ENCODE data around the gene TBC1D12.

Gene TBC1D12

GRCh38 chr10:94407668-94408067, 5.3 kb downstream of the TBC1D12 start:
- no peak for DNase-seq (ENCODE audit: low read depth)

GRCh38 chr10:94409021-94409657, 6.8 kb downstream of the TBC1D12 start:
- no peak for DNase-seq (ENCODE audit: low read depth)

DNA sequence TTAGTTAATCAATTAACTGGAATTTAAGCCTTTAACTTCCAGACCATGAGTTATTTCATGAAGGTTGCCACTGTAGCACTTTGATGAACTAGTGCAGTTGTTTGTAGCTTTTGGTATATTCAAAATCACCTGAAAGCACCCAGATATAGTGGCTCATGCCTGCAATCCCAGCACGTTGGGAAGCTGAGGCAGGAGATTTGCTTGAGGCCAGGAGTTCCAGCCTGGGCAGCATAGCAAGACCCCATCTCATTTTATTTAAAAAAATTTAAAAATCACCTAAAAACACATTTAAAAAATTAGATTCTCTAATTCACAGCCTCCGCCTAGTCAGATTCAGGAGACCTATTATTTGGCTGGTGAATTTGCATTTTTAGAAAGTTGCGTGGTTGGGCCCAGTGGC, 9.0 kb downstream of the TBC1D12 start:
- DNase-seq (ENCODE audit: low read depth) = no peak

DNA sequence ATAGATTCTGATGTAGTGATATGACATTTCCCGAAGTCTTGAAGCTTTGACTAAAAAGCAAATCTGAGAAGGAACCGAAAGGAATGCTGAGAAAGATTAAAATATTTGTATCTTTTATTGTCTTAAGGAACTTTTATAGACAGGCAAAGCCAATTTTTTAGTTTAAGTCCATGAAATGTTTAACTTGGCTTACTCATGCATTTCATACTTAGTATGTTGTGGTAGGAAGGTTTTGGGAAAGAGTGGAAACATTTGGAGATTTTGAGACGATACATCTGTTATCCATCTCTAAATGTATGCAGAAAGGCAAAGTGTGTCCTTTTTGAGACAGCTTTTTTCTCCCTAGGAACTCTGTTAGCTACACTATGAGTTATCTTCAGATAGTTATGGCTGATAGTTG, 10.1 kb downstream of the TBC1D12 start:
- peak; percentile 54 for DNase-seq (ENCODE audit: low read depth)

DNA sequence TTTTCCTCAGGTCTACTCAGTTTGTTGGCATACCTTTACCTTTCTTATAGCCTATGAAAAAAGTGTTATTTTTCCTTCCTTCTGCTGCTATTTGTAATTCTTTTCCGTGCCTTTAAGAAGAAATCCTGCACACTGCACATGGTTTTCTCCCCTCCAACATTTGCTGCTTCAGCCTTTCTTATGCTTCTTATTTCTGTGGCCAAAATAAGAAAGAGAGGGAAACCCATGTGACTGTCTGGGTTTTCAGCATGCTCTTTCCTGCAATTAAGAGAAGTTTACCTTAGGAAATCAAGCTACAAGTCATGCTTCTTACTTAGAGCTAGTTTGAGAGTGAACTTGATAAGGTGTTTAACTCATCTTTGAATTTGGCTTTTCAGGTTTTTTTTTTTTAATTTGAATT, 11.0 kb downstream of the TBC1D12 start:
- DNase-seq (ENCODE audit: low read depth) = no peak

DNA sequence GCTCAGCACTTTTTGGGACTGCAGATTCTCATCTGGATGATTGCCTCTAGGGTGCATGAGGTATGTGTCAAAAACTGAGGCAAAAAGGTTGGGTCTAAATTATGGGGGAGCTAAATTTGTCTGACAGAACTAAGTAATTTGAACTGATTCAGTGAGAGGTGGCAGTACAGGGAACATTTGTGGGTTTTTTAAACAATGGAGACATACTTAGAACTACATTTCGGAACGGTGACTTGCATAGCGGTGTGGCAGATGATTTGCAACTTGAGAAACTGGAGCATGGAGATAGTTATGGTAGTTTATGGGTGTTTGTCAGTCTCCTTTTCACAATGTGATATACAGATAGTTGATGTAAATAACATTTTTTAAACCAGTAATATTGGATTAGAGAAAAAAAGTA, 14.6 kb downstream of the TBC1D12 start:
- no peak for DNase-seq (ENCODE audit: low read depth)

GRCh38 chr10:94417321-94417720, 15.0 kb downstream of the TBC1D12 start:
- no peak for DNase-seq (ENCODE audit: low read depth)

- DNase-seq (ENCODE audit: low read depth) = no peak
Observed at GRCh38 chr10:94420516-94420915, 18.2 kb downstream of the TBC1D12 start.

DNA sequence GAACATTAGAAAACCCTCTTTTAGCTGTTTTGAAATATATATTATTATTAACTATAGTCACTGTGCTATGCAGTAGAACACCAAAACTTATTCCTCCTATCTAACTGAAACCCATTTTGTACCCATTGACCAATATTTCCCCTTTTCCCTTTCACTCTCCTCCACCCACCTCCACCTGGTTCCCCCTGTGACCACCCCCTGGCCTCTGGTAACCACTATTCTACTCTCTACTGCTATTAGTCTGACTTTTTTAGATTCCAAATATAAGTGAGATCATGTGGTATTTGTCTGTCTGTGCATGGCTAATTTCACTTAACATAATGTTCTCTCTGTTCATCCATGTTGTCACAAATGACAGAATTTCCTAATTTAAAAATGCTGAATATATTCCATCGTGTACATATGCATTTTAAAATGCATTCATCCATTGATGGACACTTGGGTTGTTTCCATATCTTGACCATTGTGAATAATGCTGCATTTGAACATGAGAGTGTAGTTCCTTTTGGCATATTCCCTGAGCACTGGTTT, 18.7 kb downstream of the TBC1D12 start:
- DNase-seq (ENCODE audit: low read depth) = no peak

DNA sequence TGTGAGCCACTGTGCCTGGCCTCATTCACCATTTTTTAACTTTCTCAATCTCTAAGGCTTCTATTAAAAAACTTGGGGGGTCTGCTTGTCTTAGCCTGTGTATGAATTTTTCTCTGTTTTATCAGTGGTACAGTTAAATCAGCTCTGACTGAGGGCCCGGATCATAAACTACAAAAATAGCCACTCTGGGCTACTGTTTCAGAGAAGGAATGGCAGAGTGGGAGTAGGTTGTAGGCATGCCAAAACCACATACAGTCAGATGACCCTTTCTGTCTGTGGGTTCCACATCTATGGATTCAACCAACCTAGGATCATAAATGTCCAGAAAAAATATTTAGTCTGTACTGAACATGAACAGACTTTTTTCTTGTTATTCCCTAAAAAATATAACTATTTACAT, 21.3 kb downstream of the TBC1D12 start:
- no peak for DNase-seq (ENCODE audit: low read depth)

DNA sequence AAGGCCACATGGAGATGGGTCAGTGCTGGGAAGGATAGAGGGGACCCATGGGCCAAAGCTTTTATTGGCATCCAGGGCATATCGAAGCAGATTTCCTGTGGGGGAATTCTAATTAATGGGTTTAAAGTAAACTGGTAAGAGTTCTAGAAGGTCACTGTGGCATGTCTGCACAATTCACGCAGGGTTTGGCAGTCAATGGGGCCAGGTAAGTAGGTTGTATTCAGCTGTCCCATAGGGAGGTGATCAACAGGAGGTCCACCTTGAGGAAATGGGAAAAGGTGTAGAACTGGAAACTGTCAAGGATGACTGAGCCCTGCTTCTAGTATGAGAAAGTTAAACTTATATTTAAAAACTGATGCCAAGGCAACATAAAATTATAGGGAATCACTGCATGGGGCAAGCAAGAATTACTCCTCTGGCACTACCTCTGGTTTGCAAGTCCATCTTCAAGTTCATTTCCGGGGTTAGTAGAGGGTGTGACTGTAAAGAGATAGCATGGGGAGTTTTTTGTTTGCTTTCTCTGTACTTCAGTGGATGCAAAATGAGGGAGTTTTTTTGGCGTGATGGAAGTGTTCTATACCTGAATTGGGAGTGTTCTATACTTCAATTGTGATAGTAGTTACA, 22.5 kb downstream of the TBC1D12 start:
- DNase-seq (ENCODE audit: low read depth) = no peak

DNA sequence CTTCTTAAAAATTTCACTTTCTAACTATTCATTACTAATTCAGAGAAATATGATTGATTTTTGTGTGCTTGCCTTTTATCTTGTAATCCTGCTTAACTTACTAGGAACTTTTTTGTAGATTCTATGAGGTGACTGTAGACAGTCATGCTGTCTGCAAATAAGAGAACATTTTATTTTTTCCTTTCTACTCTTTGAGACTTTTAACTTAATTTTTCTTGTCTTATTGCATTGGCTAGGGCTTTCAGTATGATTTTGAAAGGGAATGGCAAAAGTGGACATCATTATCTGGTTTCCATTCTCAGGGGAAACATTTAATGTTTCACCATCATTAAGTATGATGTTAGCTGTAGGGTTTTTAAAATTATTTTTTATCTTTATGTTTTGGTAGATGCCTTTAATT, 23.6 kb downstream of the TBC1D12 start:
- DNase-seq (ENCODE audit: low read depth) = no peak

DNA sequence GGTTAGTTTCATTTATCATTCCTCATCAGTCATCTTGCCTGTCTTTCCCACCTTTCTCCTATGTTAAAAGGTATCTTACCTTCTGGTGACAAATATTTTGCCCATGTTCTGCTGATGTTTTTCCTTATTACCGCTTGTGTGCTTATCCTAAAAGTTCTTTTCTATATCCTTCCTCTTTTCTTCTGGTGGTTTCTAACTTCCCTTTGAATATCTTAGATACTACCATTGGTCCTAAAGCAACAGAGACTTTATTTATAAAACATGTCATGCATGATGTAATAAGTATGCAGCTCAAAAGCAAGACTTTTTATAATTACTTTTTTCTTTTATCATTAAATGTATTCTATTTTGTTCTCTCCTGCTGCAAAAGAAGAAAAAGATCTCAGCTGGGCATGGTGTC, 24.8 kb downstream of the TBC1D12 start:
- DNase-seq (ENCODE audit: low read depth) = no peak

- peak; percentile 65 for DNase-seq (ENCODE audit: low read depth)
Observed at GRCh38 chr10:94428766-94429707, 26.7 kb downstream of the TBC1D12 start.

GRCh38 chr10:94430701-94431100, 28.4 kb downstream of the TBC1D12 start:
- DNase-seq (ENCODE audit: low read depth) = peak; percentile 10

DNA sequence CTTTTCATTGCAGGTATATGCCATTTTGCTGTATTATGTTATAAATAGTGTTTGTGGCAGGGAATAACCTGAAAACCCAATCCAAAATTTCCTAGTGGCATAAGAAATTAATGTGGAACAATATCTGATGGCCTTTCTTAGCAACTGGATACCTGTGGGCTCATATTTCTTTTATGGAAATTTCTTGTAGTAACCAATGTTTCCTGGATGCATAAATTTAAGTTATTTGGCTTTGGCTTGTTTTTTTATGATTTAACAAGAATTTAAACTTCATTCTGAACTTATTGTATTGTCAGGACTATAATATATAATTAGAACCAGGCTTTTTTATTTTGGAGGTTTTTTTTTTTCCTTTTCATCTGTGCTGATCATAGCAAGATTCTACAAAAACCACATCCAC, 30.1 kb downstream of the TBC1D12 start:
- no peak for DNase-seq (ENCODE audit: low read depth)

GRCh38 chr10:94439275-94439861, 37.0 kb downstream of the TBC1D12 start:
- no peak for DNase-seq (ENCODE audit: low read depth)

GRCh38 chr10:94440096-94440495, 37.8 kb downstream of the TBC1D12 start:
- DNase-seq (ENCODE audit: low read depth) = no peak

- no peak for DNase-seq (ENCODE audit: low read depth)
Observed at GRCh38 chr10:94443047-94443446, 40.7 kb downstream of the TBC1D12 start.

DNA sequence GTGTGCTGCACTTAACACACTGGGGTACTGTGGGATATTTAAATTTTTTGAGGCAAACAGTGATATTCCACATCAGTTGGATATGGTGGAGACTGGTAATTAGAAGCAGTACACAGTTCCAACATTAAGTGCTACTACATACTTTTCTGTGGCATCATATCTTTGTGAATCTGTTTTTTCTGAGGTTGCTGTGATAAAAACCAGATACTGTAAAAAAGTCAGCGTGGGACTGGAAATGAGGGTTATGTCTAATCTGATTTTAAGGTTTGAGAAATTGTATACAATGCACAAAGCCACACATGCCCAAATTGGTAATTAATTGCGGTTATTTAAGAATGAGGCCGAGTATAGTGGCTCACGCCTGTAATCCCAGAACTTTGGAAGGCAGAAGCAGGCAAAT, 41.2 kb downstream of the TBC1D12 start:
- no peak for DNase-seq (ENCODE audit: low read depth)

DNA sequence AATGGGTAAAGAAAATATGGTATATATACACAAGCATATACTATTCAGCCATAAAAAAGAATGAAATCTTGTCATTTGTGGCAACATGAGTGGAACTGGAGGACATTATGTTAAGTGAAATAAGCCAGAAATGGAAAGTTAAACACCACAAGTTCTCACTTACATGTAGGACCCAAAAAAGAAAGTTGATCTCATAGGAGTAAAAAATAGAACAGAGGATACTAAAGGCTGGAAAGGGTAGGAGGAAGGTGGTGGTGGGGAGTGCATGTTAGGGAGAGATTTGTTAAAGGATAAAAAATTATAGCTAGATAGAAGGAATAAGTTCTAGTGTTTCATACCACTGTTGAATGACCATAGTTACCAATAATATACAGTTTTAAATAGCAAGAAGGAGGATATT, 48.4 kb downstream of the TBC1D12 start:
- no peak for DNase-seq (ENCODE audit: low read depth)

- no peak for DNase-seq (ENCODE audit: low read depth)
Observed at GRCh38 chr10:94451883-94452519, 49.7 kb downstream of the TBC1D12 start.
